IPS DF 4.7 (cell line): Measurements from ENCODE around the gene RRP15.

Source experiments
- DNase-seq: peaks from one replicate; pipeline ENCODE4 v3.0.0-alpha.2; 2013; ENCODE audit warnings: low spot score; ENCODE audit errors: extremely low read depth

The RRP15 gene

DNA sequence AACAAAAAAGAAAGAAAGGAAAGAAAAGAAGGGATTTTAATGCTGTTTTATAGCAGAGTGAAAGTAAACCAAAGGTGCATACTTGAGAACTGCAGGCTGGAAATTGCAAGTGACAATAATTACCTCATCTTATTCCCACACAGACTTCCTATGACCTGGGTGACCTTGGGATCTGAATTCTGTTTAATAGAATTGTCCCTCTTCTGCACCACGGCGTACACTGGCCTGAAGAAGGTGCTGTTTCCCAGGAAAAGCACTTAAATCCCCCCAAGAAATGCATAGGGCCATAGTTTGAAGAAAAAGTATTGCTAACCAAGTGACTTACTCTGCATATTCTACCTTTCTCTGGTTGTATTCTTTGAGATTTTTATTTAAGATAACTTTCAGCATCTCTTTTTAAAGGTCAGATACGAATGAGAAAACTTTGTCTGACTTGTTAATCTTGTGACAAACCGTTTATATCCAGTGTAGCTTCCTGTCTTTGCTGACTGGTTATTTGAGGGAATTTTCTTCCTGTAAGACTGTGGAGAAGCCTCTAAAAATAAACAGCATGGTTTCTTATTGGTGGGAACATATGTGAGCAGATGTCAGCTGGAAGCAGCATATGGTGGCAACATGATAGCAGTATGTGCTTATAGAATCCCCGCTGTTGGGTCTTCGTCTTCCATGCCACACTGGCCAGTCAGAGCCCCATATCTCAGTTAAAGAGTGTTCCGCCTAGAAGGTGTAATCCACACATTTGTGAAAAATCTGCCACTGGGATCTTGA, 76.4 kb downstream of the RRP15 start:
- DNase-seq: no peak

GRCh38 chr1:218362418-218363076, 77.5 kb downstream of the RRP15 start:
- DNase-seq: no peak

GRCh38 chr1:218363141-218363540, 78.0 kb downstream of the RRP15 start:
- no peak for DNase-seq

- no peak for DNase-seq
These were observed 79.1 kb downstream of the RRP15 start for GRCh38 chr1:218364028-218364710.

- DNase-seq: no peak
These were observed 80.3 kb downstream of the RRP15 start for GRCh38 chr1:218365226-218365999.

DNA sequence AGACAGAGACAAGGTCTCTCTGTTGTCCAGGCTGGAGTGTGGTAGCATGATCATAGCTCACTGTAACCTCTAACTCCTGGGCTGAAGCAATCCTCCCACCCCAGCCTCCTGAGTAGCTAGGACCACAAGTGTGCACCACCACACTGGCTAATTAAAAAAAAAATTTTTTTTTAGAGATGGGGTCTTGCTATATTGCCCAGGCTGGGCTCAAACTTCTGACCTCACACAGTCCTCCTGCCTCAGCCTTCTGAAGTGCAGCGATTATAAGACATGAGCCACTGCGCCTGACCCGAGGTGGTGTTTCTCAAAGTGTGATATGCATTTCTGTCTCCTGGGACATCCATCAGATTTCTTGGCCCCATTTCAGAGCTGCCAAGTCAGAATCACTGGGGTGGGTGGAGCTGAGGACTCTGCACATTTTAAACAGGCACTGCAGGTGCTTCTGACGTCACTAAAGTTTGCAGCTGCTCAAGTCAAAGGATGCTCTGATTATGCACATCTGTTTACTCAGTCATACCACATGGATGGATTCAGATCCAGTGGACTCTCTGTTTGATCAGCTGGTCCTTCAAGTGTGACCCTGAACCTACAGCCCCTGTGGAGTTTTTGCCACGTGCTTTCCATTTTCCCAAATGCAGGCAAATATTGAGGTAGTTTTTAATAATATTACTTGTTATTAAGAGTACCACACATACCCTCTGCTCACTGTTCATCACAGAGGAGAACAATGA, 81.4 kb downstream of the RRP15 start:
- no peak for DNase-seq

DNA sequence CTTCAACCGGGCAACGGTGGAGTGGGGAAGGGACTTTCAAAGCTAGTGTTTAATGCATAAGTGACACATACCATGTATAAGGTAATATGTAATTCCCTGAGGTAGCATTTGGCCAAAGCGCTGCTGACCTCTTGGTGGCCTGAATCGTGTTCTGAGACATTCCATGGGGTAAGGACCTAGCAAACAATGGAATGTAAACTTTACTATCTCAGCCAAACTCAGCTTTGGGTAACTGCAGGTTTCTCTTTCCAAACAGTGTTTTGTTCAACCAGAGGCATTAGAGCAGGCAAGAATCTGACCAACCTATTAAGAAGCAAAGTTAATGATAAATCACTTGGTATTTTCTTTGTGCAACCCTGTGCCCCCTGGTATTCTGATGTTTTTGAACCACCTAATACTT, 82.0 kb downstream of the RRP15 start:
- DNase-seq: no peak

DNA sequence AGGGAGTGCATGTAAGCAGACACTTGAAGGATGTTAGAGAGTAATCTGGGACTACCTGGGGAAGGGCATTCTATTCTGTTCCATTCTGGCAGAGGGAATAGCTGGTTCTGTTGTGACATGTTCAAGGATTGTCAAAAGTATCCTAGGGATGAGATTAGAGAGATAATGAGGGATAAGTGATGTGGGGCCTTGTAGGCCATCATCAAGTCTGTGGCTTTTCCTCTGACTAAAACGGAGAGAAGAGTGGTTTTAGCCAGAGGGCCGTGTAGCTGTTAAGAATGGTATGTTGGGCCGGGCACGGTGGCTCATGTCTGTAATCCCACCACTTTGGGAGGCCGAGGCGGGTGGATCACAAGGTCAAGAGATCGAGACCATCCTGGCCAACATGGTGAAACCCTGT, 83.6 kb downstream of the RRP15 start:
- DNase-seq: no peak

DNA sequence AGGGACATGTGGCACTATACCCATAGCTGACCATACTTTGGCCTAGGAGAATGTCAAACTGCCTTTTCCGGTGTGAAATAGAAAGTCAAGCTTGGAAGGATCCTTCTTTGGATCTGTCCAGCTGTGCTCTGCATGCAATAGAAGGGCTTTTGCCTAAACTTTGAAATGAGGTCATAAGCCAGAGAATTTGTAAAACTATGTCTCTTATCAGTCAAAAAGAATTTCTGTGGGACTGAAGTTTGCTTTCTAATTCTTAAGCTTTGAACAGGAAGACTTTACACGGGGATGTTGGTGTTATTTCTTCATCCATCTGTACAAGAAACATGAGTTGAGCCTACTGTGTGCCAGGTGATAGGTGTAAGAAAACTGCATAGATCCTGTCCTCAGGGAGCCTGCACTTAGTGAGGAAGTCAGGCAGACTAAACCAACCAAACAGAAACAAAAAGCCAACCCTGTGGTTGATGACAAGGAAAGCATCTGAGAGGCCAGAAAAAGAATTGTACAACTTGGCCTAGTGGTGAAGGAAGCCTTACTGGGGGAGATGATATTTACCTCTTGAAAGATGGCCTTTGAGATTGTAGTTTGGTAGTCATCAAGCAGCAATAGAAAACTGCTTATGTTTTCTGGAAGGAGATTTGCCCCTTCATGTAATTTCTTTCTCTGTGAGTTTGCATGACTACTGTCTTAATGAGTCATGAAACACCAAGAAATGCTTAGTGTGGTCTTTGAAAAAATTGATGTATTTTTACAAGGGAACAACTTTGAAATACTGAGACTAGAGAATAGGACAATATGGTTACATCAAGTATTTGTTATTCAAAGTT, 84.8 kb downstream of the RRP15 start:
- DNase-seq: no peak

- no peak for DNase-seq
These were observed 87.0 kb downstream of the RRP15 start for GRCh38 chr1:218371927-218372672.

DNA sequence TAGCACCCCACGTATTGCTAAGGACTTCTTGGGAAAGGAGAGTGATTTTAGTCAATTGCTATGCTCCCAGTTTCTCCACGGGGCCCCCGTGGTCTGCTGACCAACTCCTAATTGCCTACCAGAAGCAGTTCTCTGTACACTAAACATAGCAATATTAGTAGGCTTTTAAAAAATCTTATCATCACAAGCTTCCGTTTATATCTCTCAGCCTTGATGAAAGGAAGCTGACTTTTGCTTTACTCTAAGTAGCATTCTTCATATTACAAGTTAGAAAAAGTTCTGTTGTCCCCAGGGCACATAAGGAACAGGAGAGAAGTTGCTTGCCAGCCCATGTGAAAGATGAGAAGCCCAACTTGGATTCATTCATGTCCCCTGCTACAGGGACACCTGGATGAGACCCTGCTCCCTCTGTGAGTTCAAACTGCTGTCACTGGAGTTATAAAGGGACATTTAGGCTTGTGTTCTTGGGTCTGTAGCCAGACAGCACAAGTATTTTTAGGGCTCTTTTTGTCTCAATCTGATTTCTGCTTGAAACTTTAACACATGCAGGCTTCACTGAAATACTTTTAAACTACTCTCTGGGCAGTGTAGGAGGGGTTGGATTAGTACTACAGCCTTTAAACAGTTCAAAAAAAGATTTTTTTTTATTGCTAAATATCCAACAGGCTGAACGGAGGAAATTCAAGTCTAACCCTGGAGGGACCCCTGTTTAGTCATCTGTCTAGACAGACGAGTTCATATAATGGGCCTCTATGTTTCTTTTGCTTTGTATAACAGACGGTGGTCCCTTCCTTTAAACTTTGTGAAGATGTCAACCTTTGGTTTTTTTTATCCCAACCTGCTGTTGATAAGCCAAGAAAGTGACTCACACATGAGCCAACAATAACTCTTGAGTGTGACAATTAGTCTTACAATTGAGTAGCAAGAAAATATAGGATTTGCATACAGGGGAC, 89.6 kb downstream of the RRP15 start:
- no peak for DNase-seq

GRCh38 chr1:218376722-218377121, 91.6 kb downstream of the RRP15 start:
- no peak for DNase-seq

DNA sequence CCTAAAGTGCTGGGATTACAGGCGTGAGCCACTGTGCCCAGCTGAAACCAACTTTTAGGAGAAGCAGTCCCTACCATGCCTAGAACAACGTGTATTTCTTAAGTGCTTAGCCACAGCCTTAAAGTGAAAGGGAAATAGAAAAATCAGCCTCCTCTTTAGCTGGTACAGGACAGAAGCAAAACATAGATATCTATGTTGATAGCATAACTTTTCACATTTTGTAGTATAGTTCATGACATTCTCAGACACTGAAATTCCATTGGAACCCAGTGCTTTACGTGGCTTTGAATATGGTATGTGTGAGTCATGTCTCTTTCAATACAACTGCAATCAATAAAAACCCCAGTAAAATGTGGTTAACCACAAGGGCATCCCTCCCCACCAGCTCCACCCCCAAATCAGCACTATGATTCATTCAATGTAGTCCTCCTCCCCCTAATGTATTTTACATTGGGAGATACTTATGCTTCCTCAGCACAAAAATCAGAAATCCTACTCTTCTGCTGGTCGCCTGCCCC, 92.1 kb downstream of the RRP15 start:
- DNase-seq: no peak

DNA sequence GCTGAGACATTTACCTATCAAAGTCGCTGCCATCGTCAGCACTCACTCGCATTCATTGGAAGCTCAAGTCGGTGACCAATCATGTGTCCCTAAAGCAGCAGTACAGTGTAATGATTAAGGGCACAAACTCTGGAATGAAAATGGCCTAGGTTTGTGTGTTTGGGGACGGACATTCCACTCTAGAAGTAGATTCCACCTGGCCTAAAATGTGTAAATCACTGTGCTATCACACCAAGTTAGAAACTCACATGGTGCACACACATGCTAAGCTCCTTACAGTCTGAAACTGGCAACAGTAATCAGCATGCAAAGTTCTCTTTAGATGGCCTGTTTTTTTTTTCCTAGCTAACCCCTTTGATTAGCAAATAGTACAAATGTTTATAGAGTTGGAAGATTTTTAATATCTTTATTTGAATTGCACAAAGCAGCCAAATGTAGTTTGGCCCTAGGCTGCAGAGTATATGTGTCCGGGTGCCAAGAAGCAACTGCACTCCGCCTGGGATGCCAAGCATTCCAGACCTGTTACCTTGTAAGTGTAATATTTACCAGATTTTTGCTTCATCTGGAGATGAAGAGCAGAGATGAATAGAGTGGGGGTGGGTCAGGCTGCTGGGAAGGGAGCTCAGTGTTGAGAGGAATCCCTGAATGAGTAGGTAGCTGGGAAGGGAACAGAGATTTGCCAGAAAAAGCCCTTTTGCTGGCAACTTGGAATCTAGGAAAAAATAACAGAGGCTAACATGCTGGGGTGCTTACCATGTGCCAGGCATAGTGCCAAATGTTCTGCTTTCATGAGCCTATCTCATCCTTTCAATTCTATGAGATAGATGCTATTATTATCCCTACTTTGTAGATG, 95.3 kb downstream of the RRP15 start:
- DNase-seq: no peak

DNA sequence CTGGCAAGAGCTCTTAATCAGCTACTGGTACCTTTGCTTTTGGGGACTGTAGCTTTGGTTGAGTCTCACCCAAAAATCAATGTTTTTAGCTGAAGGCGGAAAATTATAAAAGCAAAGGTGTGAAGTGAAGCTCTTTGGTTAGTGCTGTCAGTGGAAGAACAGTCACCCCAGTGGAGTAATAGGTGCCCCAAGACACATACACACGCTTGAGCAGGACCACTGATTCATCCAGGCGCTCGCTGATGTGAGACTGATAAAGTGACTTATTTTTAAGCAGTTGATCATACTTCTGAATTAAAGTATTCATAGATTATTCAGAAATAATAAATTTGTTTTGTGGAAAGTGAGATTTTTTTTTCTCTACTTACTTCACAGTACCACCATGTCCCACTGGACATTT, 97.2 kb downstream of the RRP15 start:
- no peak for DNase-seq

DNA sequence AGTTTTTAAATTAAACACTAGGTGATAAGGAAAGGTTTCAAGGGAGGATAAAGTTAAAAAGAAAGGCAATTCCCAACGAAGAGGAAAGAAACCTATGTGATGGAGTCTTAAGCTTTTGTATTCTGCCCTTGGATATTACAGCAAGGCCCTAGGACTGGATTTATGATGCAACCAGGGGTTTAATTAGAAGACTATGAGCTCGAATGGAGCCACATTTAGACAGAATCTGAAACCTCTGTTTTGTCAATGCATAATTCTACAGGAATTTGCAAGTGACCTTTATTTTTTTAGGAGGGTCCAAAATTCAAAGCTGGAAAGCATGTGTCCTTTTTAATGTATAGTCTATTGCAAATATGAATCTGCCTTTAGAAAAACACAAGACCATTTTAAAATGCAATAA, 98.0 kb downstream of the RRP15 start:
- no peak for DNase-seq

DNA sequence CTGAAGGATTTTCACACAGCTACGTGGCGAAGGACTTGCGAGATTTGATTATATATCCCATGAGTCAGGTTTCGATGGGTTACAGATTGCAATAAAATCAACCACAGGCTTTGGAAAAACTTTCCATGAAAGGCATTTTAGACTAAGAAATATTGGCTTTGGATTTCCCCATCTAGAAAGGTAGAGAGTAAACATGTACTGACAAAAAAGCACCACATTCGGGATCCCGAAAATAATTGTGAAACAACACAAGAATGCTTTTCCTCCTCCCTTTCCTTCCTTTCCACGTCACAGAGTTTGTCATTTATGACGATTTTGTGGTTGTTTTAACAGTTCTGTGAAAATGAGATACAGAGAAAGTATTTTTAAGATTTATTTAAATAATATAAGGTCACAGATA, 98.6 kb downstream of the RRP15 start:
- DNase-seq: no peak
